ENCODE results near the gene HDDC3.
"Not testable (repeated sequence)": the region's sequence is repeated elsewhere in the genome, so short reads cannot be mapped to it uniquely, and the experiment has no call there.

HDDC3 gene

GRCh38 chr15:90930861-90931574 is 1.3 kb downstream of the HDDC3 start:
- Histone ChIP-seq H4K20me1 (peaks cover 0 to 6% (median 5%) of the 10 kb centered on the region in 11 experiments; a peak in 16 of 22 replicates), H3K4me3 (peak overlapping the region; percentile 71 to 90 (median 80)), H3K4me2 (peak overlapping the region; percentile 89 to 100 (median 96)), H3K27me3 (no peaks in the 10 kb centered on the region), H3K9ac (peak overlapping the region; percentile 80 to 94 (median 86); a peak in 21 of 22 replicates), H3K36me3 (peaks cover 0 to 2% (median 0%) of the 10 kb centered on the region in 11 experiments; a peak in 2 of 22 replicates), H3K27ac (peak overlapping the region; percentile 79 to 93 (median 89); a peak in 21 of 22 replicates), H3K4me1 (peaks cover 54 to 67% (median 65%) of the 10 kb centered on the region in 10 experiments), H3K9me3 (replicated peaks in 1 of 11) (no peaks in the 10 kb centered on the region)
- TF ChIP-seq Cebpa-rat (IDR thresholded peaks at IDR 0.05), result no peak

DNA sequence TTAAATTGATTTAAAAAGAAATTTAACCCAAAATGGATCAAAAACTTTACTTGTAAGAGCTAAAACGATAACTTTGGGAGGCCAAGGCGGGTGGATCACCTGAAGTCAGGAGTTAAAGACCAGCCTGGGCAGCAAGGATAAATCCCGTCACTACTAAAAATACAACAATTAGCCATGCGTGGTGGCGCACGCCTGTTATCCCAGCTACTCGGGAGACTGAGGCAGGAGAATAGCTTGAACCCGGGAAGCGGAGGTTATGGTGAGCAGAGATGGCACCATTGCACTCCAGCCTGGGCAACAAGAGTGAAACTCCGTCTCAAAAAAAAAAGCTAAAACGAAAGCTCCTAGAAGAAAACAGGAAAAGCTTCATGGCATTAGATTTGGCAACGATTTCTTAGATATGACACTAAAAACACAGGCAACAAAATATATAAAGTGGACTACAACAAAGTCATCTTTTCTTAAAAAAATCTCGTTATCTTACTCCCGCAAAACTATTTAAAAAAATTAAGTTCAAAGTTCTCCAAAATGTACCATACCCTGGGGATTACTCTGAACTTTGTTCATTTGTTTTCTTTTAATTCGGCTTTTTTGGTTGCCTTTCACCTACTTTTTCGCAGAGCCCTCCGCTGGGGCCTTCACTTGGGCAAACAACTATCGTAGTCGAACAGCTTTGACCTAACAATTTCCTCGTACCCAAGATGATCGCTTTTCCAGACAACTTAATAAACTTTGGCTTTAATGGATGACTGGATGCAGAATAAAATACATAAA is 2.9 kb downstream of the HDDC3 start:
- H3K4me3 ChIP-seq, result peak overlapping the region; percentile 64 to 90 (median 80)
- H3K36me3 ChIP-seq, result 0 out of 22 replicates have a peak, but pooled peaks cover 0 to under 1% (median 0%) of the 10 kb centered on the region in 11 experiments
- no peak for TF ChIP-seq Cebpa-rat (IDR thresholded peaks at IDR 0.05)

GRCh38 chr15:90928106-90928505 is 4.2 kb downstream of the HDDC3 start:
- H4K20me1 ChIP-seq; H3K27me3 ChIP-seq; H3K9me3 ChIP-seq (replicated peaks in 1 of 11); H3K4me3 ChIP-seq: not testable (repeated sequence)
- Histone ChIP-seq H3K4me2 (peak overlapping the region; percentile 89 to 100 (median 96); a peak in 21 of 22 replicates), H3K4me1 (peaks cover 36 to 45% (median 41%) of the 10 kb centered on the region in 10 experiments), H3K9ac (peak overlapping the region in 2 of 11 experiments; percentile 38 to 41; a peak in 3 of 22 replicates), H3K27ac (peak overlapping the region in 8 of 11 experiments; percentile 86 to 93 (median 91); a peak in 13 of 22 replicates), H3K36me3 (peaks cover 0 to 12% (median 0%) of the 10 kb centered on the region in 11 experiments; a peak in 3 of 22 replicates)
- peak in 2 of 11 experiments; percentile 42 to 52; a peak in 3 of 22 replicates for TF ChIP-seq Cebpa-rat (IDR thresholded peaks at IDR 0.05)

More for the DNA sequence above, 2.9 kb downstream of the HDDC3 start:
- H3K4me2 ChIP-seq, result peak overlapping the region; percentile 89 to 100 (median 96)
- peak overlapping the region; percentile 80 to 94 (median 86) for H3K9ac ChIP-seq
- no peaks in the 10 kb centered on the region for H4K20me1 ChIP-seq
- no peaks in the 10 kb centered on the region for H3K9me3 ChIP-seq (replicated peaks in 1 of 11)
- peak overlapping the region; percentile 79 to 93 (median 89) for H3K27ac ChIP-seq
- H3K4me1 ChIP-seq, result peaks cover 47 to 57% (median 55%) of the 10 kb centered on the region in 10 experiments
- no peaks in the 10 kb centered on the region for H3K27me3 ChIP-seq

DNA sequence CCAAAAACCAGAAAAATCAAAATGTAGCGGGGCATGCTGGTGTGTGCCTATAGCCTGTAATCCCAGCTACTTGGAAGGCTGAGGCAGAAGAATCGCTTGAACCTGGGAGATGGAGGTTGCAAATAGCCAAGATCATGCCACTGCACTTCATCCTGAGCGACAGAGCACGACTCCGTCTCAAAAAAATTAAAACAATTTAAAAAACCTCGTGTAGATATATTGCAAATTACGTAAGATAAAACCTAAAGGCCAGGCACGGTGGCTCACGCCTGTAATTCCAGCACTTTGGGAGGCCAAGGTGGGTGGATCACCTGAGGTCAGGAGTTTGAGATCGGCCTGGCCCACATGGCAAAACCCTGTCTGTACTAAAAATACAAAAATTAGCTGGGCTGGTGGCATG is 5.6 kb downstream of the HDDC3 start:
- H3K9me3 ChIP-seq (replicated peaks in 1 of 11); H3K9ac ChIP-seq; H3K4me3 ChIP-seq; H3K27ac ChIP-seq; H3K27me3 ChIP-seq; H3K4me2 ChIP-seq; H4K20me1 ChIP-seq: not testable (repeated sequence)
- H3K4me1 ChIP-seq, result peaks cover 27 to 35% (median 32%) of the 10 kb centered on the region in 10 experiments
- peaks cover under 1 to 23% (median 8%) of the 10 kb centered on the region in 11 experiments; a peak in 17 of 22 replicates for H3K36me3 ChIP-seq

DNA sequence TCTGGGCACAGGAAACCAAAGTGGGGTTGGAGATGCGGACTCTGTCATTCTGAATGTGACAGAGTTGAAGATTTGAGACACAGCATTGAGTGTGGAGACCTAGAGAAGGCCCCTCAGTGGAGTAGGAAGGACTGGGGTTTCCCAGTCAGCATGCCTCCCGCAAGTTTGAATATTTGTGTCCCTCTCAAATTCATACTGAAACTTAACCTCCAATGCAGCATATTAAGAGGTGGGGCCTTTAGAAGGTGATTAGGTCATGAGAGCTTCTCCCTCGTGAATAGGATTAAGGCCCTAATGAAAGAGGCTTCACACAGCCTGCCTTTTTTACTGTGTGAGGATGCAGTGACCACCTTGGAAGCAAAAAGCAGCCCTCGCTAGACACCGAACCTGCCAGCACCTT is 8.0 kb downstream of the HDDC3 start:
- H3K27ac ChIP-seq, result no peak overlapping the region
- H3K36me3 ChIP-seq, result peaks cover 25 to 47% (median 32%) of the 10 kb centered on the region in 11 experiments
- peak overlapping the region in 1 of 11 experiments; percentile 34; a peak in 1 of 22 replicates for H3K9ac ChIP-seq

DNA sequence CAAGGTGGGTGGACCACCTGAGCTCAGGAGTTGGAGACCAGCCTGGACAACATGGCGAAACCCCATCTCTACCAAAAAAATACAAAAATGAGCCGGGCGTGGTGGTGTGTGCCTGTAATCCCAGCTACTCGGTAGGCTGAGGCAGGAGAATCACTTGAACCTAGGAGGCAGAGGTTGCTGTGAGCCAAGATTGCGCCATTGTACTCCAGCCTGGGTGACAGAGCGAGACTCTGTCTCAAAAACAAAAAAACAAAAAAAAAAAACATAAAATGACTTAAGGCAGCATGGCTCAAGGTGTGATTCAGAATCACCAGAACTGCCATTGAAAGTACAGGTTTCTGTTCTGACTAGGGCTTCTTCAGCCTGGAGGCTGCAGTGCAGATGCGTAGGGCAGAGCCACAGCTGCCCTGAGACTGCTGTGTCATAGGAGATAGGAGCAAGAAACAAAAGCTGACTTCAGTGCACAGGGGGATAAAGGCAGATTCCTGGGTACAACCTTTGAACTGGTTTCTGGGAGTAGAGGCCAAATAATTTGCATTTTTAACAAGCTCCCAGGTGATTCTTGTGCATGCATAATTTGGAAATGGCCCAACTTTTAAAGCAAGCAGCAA is 9.5 kb downstream of the HDDC3 start:
- H3K4me2 ChIP-seq, result not testable (repeated sequence)

More for the DNA sequence above, 8.0 kb downstream of the HDDC3 start:
- H3K4me3 ChIP-seq, result no peak overlapping the region
- TF ChIP-seq Cebpa-rat (IDR thresholded peaks at IDR 0.05), result no peak
- no peaks in the 10 kb centered on the region for H3K9me3 ChIP-seq (replicated peaks in 1 of 11)
- H3K27me3 ChIP-seq, result no peaks in the 10 kb centered on the region
- no peak overlapping the region for H3K4me2 ChIP-seq
- H4K20me1 ChIP-seq, result no peaks in the 10 kb centered on the region; a peak in 1 of 22 replicates
- H3K4me1 ChIP-seq, result peaks cover 10 to 18% (median 16%) of the 10 kb centered on the region in 10 experiments

GRCh38 chr15:90921887-90922286 is 10.5 kb downstream of the HDDC3 start:
- Histone ChIP-seq H3K9ac (no peak overlapping the region), H3K36me3 (peaks cover 50 to 72% (median 57%) of the 10 kb centered on the region in 11 experiments), H4K20me1 (no peaks in the 10 kb centered on the region; a peak in 1 of 22 replicates), H3K9me3 (replicated peaks in 1 of 11) (no peaks in the 10 kb centered on the region), H3K4me2 (no peak overlapping the region), H3K27me3 (no peaks in the 10 kb centered on the region), H3K27ac (no peak overlapping the region), H3K4me1 (no peaks in the 10 kb centered on the region), H3K4me3 (no peak overlapping the region)
- peak in 1 of 11 experiments; percentile 51; a peak in 2 of 22 replicates for TF ChIP-seq Cebpa-rat (IDR thresholded peaks at IDR 0.05)

More for the DNA sequence above, 9.5 kb downstream of the HDDC3 start:
- H3K4me1 ChIP-seq; H3K9me3 ChIP-seq (replicated peaks in 1 of 11); H3K27me3 ChIP-seq; H3K9ac ChIP-seq; H4K20me1 ChIP-seq; H3K27ac ChIP-seq; H3K4me3 ChIP-seq: not testable (repeated sequence)
- peaks cover 40 to 63% (median 48%) of the 10 kb centered on the region in 11 experiments for H3K36me3 ChIP-seq

GRCh38 chr15:90918835-90919234 is 13.5 kb downstream of the HDDC3 start:
- Histone ChIP-seq H3K36me3 (peaks cover 72 to 99% (median 86%) of the 10 kb centered on the region in 11 experiments), H3K4me1 (peaks cover 22 to 29% (median 27%) of the 10 kb centered on the region in 10 experiments), H3K4me2 (no peak overlapping the region), H3K27me3 (no peaks in the 10 kb centered on the region), H3K4me3 (no peak overlapping the region), H3K9me3 (replicated peaks in 1 of 11) (no peaks in the 10 kb centered on the region), H4K20me1 (peaks cover 0 to 6% (median 0%) of the 10 kb centered on the region in 11 experiments; a peak in 2 of 22 replicates), H3K9ac (no peak overlapping the region), H3K27ac (no peak overlapping the region)
- TF ChIP-seq Cebpa-rat (IDR thresholded peaks at IDR 0.05), result no peak

Data from BLaER1 treated with 17β-estradiol and CSF1 and Interleukin-3, amounts not matched to agents 10 nM and 100 nM (cell line).